ENCODE results near the gene CHST12. TPM values are rescaled to one million over a fixed set of nuclear protein-coding genes. Genes with fewer than 3 reads are reported as not detected.

Gene CHST12
- total and polyA plus RNA-seq, 2 of the 4 experiments (the other 2 are of a cell fraction): 3.8 to 27.0 TPM

DNA sequence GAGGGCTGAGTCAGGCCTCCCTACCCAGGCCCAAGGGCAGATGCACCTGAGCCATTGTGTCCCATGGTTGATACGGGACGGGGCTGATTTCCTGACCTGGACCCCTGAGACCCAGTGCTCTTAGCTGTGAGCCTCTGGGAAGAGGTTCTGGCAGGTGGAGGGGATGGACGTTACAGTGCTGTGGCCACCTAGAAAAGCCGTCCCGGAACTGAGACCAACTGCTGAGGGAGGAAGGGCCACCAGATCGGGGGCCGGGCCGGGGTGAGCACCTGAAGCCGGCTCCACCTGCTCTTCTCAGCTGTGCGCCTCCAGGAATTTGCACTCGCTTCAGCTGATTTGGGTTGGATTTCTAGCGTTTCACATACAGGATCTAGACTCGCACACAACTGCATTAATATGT is 35.4 kb downstream of the CHST12 start:
- ChIA-PET CTCF (no interaction called here), POLR2A (ENCODE audit: unreplicated experiment) (no interaction called here)
- Histone ChIP-seq H3K4me2 (ENCODE audit: low read depth, low read length) (no peak overlapping the region), H3K18ac (ENCODE audit: low read depth, low read length) (no peak overlapping the region), H3K23ac (ENCODE audit: low read depth, low read length) (no peak overlapping the region), H3K14ac (replicated peaks; ENCODE audit: low read depth, low read length) (no peak overlapping the region), H2BK15ac (ENCODE audit: low read depth, low read length) (no peak overlapping the region), H3K4me1 (ENCODE audit: control insufficient read depth, insufficient read depth, low read length) (no peaks in the 10 kb centered on the region), H3K4ac (ENCODE audit: low read depth, low read length) (no peak overlapping the region), H2BK20ac (ENCODE audit: low read depth, low read length) (no peak overlapping the region), H3K4me3 (ENCODE audit: insufficient read depth, low read depth, low read length) (no peak overlapping the region), H2BK5ac (ENCODE audit: low read depth, low read length, poor library complexity, severe bottlenecking) (no peak overlapping the region), H3K79me1 (ENCODE audit: low read depth in 1 of 2, low read length in 2 of 2) (no peaks in the 10 kb centered on the region; a peak in 1 of 4 replicates), H3K56ac (ENCODE audit: extremely low read depth, insufficient read depth, low read length) (no peak overlapping the region), H2AK9ac (replicated peaks; ENCODE audit: low read depth, low read length, poor library complexity) (no peak overlapping the region), H3K27me3 (ENCODE audit: control insufficient read depth, insufficient read depth, low read length) (no peaks in the 10 kb centered on the region), H3K9me1 (ENCODE audit: insufficient read depth, low read length) (0 out of 2 replicates have a peak, but pooled peaks cover 3% of the 10 kb centered on the region), H3K9me3 (ENCODE audit: control insufficient read depth, insufficient read depth, low read length) (no peaks in the 10 kb centered on the region), H4K5ac (ENCODE audit: low read depth, low read length) (no peak overlapping the region), H2AK5ac (ENCODE audit: low read depth, low read length) (no peak overlapping the region), H4K91ac (ENCODE audit: insufficient read depth, low read depth, low read length) (no peak overlapping the region), H2AFZ (replicated peaks; ENCODE audit: low read length, poor library complexity) (no peak overlapping the region), H3K9ac (ENCODE audit: low read depth, low read length) (no peak overlapping the region), H3K36me3 (ENCODE audit: control insufficient read depth, insufficient read depth, low read length) (peaks cover 15% of the 10 kb centered on the region), H3K27ac (ENCODE audit: insufficient read depth, low read length) (no peak overlapping the region), H4K8ac (ENCODE audit: low read depth in 2 of 2, low read length in 2 of 2) (no peak overlapping the region), H2BK120ac (ENCODE audit: low read depth, low read length) (no peak overlapping the region), H4K20me1 (ENCODE audit: insufficient read depth, low read length) (no peaks in the 10 kb centered on the region)
- in situ Hi-C loops (cut with MboI; ENCODE audit: low sequenced_read_pairs): no loop called here
- no TSS peak for BruUV-seq (replicated peaks)
- TF ChIP-seq NFE2L2 (IDR thresholded peaks at IDR 0.05; ENCODE audit: low read depth, low read length): no peak
- TF ChIP-seq RFX5 (IDR thresholded peaks at IDR 0.05; ENCODE audit: low read depth, low read length): no peak
- no peak for TF ChIP-seq RCOR1 (IDR thresholded peaks at IDR 0.05; ENCODE audit: insufficient replicate concordance, low read length)
- TF ChIP-seq BHLHE40 (IDR thresholded peaks at IDR 0.05; ENCODE audit: low read depth, low read length): no peak
- TF ChIP-seq, protein P1, sequence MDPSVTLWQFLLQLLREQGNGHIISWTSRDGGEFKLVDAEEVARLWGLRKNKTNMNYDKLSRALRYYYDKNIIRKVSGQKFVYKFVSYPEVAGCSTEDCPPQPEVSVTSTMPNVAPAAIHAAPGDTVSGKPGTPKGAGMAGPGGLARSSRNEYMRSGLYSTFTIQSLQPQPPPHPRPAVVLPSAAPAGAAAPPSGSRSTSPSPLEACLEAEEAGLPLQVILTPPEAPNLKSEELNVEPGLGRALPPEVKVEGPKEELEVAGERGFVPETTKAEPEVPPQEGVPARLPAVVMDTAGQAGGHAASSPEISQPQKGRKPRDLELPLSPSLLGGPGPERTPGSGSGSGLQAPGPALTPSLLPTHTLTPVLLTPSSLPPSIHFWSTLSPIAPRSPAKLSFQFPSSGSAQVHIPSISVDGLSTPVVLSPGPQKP (IDR thresholded peaks at IDR 0.05; ENCODE audit: borderline replicate concordance, low read depth, low read length): no peak
- no peak for TF ChIP-seq FOS (IDR thresholded peaks at IDR 0.05; ENCODE audit: low read depth, low read length)
- TF ChIP-seq CTCF (conservative IDR thresholded peaks at IDR 0.05; ENCODE audit: low read depth, low read length): no peak
- no peak for TF ChIP-seq MAFK (IDR thresholded peaks at IDR 0.05; ENCODE audit: low read depth, low read length)
- TF ChIP-seq MXI1 (IDR thresholded peaks at IDR 0.05; ENCODE audit: borderline replicate concordance, low read depth, low read length): no peak
- TF ChIP-seq, protein P2, sequence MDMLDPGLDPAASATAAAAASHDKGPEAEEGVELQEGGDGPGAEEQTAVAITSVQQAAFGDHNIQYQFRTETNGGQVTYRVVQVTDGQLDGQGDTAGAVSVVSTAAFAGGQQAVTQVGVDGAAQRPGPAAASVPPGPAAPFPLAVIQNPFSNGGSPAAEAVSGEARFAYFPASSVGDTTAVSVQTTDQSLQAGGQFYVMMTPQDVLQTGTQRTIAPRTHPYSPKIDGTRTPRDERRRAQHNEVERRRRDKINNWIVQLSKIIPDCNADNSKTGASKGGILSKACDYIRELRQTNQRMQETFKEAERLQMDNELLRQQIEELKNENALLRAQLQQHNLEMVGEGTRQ (IDR thresholded peaks at IDR 0.05; ENCODE audit: low read depth, low read length): no peak
- TF ChIP-seq MAZ (IDR thresholded peaks at IDR 0.05; ENCODE audit: borderline replicate concordance, low read depth, low read length): no peak
- ATAC-seq (ENCODE audit: low read depth) (no peak), DNase-seq (no peak)
- 84% methylated on average over 4 of the region's 13 CpGs; no CpG with 5 or more reads in 1 of the 2 experiments for whole genome bisulfite sequencing, 2 experiments (ENCODE audit: extremely low coverage in 2 of 2, insufficient read length in 1 of 2)
- dilution Hi-C loops (cut with HindIII; ENCODE audit: low sequenced_read_pairs, unreplicated experiment): no loop called here
- intact Hi-C loops (cut with micrococcal nuclease): no loop called here

Measured in IMR-90 (cell line).